CD14-positive monocyte (primary cell): ENCODE results near the gene MYOM1. TPM values are rescaled to one million over a fixed set of nuclear protein-coding genes. Genes with fewer than 3 reads are reported as not detected.

Source experiments
- DNase-seq, 3 donors: peaks; one replicate each; pipeline ENCODE4 v3.0.0-alpha.2; 2011 to 2022
- H2AFZ ChIP-seq: 2 replicates; pipeline ENCODE4 v1.6.0; 2012; ENCODE audit warnings: mild to moderate bottlenecking, low read depth, low read length, inconsistent platforms; ENCODE audit not compliant: insufficient read depth, poor library complexity, severe bottlenecking
- H3K27ac ChIP-seq, 2 donors: 1 replicate in 1 of 2; 2 replicates in 1 of 2; pipeline ENCODE4 v1.5.1; 2012 to 2013; ENCODE audit warnings: low read length in 2 of 2, control low read depth in 1 of 2, inconsistent platforms in 1 of 2, low read depth in 1 of 2, mild to moderate bottlenecking in 1 of 2
- H3K27me3 ChIP-seq, 2 donors: one replicate each; pipeline versions ENCODE4 v1.6.0 to v1.6.1; 2011 to 2013; ENCODE audit warnings: low read length in 2 of 2; ENCODE audit not compliant: control insufficient read depth in 2 of 2, insufficient read depth in 2 of 2
- H3K36me3 ChIP-seq, 2 donors: replicated peaks in 1 of 2; 1 replicate in 1 of 2; 2 replicates in 1 of 2; pipeline versions ENCODE4 v1.5.1 to v1.6.1; 2012 to 2013; ENCODE audit warnings: low read length in 2 of 2, control low read depth in 1 of 2, inconsistent platforms in 1 of 2, mild to moderate bottlenecking in 1 of 2; ENCODE audit not compliant: insufficient read depth in 2 of 2, control insufficient read depth in 1 of 2
- H3K4me1 ChIP-seq, 2 donors: 1 replicate in 1 of 2; 2 replicates in 1 of 2; pipeline versions ENCODE4 v1.5.1 to v1.6.1; 2012 to 2013; ENCODE audit warnings: low read length in 2 of 2, control low read depth in 1 of 2, inconsistent platforms in 1 of 2, mild to moderate bottlenecking in 1 of 2, moderate library complexity in 1 of 2; ENCODE audit not compliant: insufficient read depth in 2 of 2, control insufficient read depth in 1 of 2
- H3K4me2 ChIP-seq: replicated peaks from 2 replicates; pipeline ENCODE3; 2012; ENCODE audit warnings: low read length, moderate library complexity, mild to moderate bottlenecking; ENCODE audit not compliant: poor library complexity, severe bottlenecking; ENCODE audit errors: extremely low read depth
- H3K4me3 ChIP-seq, 3 experiments: fragments of 200-600 bp in 1 of 3; sonication (generic) in 1 of 3; replicated peaks in 1 of 3; 1 replicate in 2 of 3; 2 replicates in 1 of 3; pipeline ENCODE4 v1.5.1; 2011 to 2013; ENCODE audit warnings: low read length in 3 of 3, mild to moderate bottlenecking in 3 of 3, control low read depth in 2 of 3, low read depth in 2 of 3, inconsistent platforms in 1 of 3, moderate library complexity in 1 of 3
- H3K79me2 ChIP-seq: 2 replicates; pipeline ENCODE4 v1.6.0; 2012; ENCODE audit warnings: mild to moderate bottlenecking, control low read depth, inconsistent platforms, low read length, moderate library complexity; ENCODE audit not compliant: insufficient read depth
- H3K9ac ChIP-seq: 2 replicates; pipeline ENCODE4 v1.6.0; 2017; ENCODE audit warnings: low read length, mild to moderate bottlenecking; ENCODE audit not compliant: insufficient read depth, poor library complexity, severe bottlenecking
- H3K9me3 ChIP-seq, 2 donors: replicated peaks in 1 of 2; 1 replicate in 1 of 2; 2 replicates in 1 of 2; pipeline versions ENCODE4 v1.5.1 to v1.6.1; 2012 to 2013; ENCODE audit warnings: low read length in 2 of 2, control low read depth in 1 of 2; ENCODE audit not compliant: control insufficient read depth in 1 of 2, insufficient read depth in 1 of 2
- H4K20me1 ChIP-seq: 2 replicates; pipeline ENCODE4 v1.6.0; 2012; ENCODE audit warnings: mild to moderate bottlenecking, low read length, control low read depth, moderate library complexity; ENCODE audit not compliant: insufficient read depth
- H3K27ac Mint-ChIP-seq, 7 donors: one replicate each; pipeline ENCODE4 v1.8.0; 2020; ENCODE audit warnings: mild to moderate bottlenecking in 7 of 7, mixed read lengths in 7 of 7, moderate library complexity in 6 of 7, inconsistent platforms in 2 of 7
- H3K27me3 Mint-ChIP-seq, 3 donors: one replicate each; pipeline ENCODE4 v1.8.0; 2021 to 2022; ENCODE audit warnings: low read depth in 3 of 3, mild to moderate bottlenecking in 3 of 3, mixed read lengths in 3 of 3, moderate library complexity in 3 of 3, inconsistent platforms in 1 of 3
- H3K36me3 Mint-ChIP-seq, 2 donors: one replicate each; pipeline ENCODE4 v1.8.0; 2020; ENCODE audit warnings: mixed read lengths in 2 of 2, inconsistent platforms in 1 of 2, mild to moderate bottlenecking in 1 of 2
- H3K4me1 Mint-ChIP-seq: one replicate; pipeline ENCODE4 v1.8.0; 2020; ENCODE audit warnings: mild to moderate bottlenecking, mixed read lengths
- H3K4me3 Mint-ChIP-seq, 2 donors: one replicate each; pipeline ENCODE4 v1.8.0; 2020; ENCODE audit warnings: mild to moderate bottlenecking in 2 of 2, mixed read lengths in 2 of 2, moderate library complexity in 1 of 2
- H3K9me3 Mint-ChIP-seq, 7 donors: one replicate each; pipeline ENCODE4 v1.8.0; 2020 to 2022; ENCODE audit warnings: mixed read lengths in 7 of 7, mild to moderate bottlenecking in 6 of 7, moderate library complexity in 6 of 7, inconsistent platforms in 2 of 7
- CTCF ChIP-seq: fragments of 200-600 bp; IDR thresholded peaks from one replicate; pipeline ENCODE4 v1.8.0; 2022; ENCODE audit warnings: antibody characterized with exemption, mild to moderate bottlenecking
- WGBS: methylation state at CpG from one replicate; pipeline ENCODE4 v1.1.5; 2013; ENCODE audit warnings: missing lambda C conversion rate; ENCODE audit not compliant: insufficient coverage; 5-methylcytosine and 5-hydroxymethylcytosine counted together
- intact Hi-C, 2 donors: fragments of 100-400 bp; cut with micrococcal nuclease; formaldehyde crosslinking; loops; one replicate each; pipeline versions ENCODE4 v1.15.0 to v1.15.1; 2023
- polyA plus RNA-seq, 3 donors: library from polyadenylated mRNA; depleted of rRNA in 1 of 3; unstranded in 2 of 3; stranded (reverse) in 1 of 3; fragments of 300-500 nt in 2 of 3; fragments of >200 nt in 1 of 3; fragmentation: Illumina TruSeq in 2 of 3; gene quantifications; 1 replicate in 2 of 3; 2 replicates in 1 of 3; pipeline ENCODE4 v1.2.3, GENCODE V29; 2012 to 2021

MYOM1 gene
- polyA plus RNA-seq, 3 donors: 0.05 to 0.95 (median 0.22) TPM

- Histone ChIP-seq H3K4me2 (no peak overlapping the region), H3K79me2 (peaks cover 91% of the 10 kb centered on the region), H3K4me3 (no peak overlapping the region), H3K27ac (peak overlapping the region in 1 of 2 donors; percentile 66), H3K9ac (no peak overlapping the region), H3K27me3 (no peaks in the 10 kb centered on the region), H3K36me3 (peaks cover 55 to 58% of the 10 kb centered on the region in 2 donors), H3K4me1 (peaks cover 35 to 56% of the 10 kb centered on the region in 2 donors), H2AFZ (no peak overlapping the region), H3K9me3 (no peaks in the 10 kb centered on the region), H4K20me1 (peaks cover 94% of the 10 kb centered on the region)
- TF ChIP-seq CTCF: no peak
- Mint-ChIP-seq H3K4me1 (peaks cover 57% of the 10 kb centered on the region), H3K4me3 (no peak overlapping the region), H3K9me3 (no peaks in the 10 kb centered on the region), H3K36me3 (peaks cover 53 to 64% of the 10 kb centered on the region in 2 donors), H3K27ac (peak overlapping the region in 2 of 7 donors; percentile 4 to 73), H3K27me3 (peaks cover 0 to 2% (median 0%) of the 10 kb centered on the region in 3 donors)
- intact Hi-C loops: no loop called here
- no CpG with 5 or more reads among the region's 1 CpG for WGBS
- DNase-seq: no peak
Measured at GRCh38 chr18:3252843-3253242, 33.1 kb upstream of the MYOM1 start.

- Mint-ChIP-seq H3K9me3 (peaks cover 0 to 2% (median 0%) of the 10 kb centered on the region in 7 donors), H3K27ac (peak overlapping the region in 1 of 7 donors; percentile 54), H3K4me3 (no peak overlapping the region), H3K27me3 (peaks cover 0 to 2% (median 0%) of the 10 kb centered on the region in 3 donors), H3K36me3 (peaks cover 43 to 54% of the 10 kb centered on the region in 2 donors), H3K4me1 (peaks cover 54% of the 10 kb centered on the region)
- no peaks in the 10 kb centered on the region for H3K9me3 ChIP-seq
- peaks cover 46 to 48% of the 10 kb centered on the region in 2 donors for H3K36me3 ChIP-seq
- TF ChIP-seq CTCF: no peak
- peaks cover 88% of the 10 kb centered on the region for H4K20me1 ChIP-seq
- no peak overlapping the region for H3K9ac ChIP-seq
- no peak overlapping the region for H3K4me3 ChIP-seq
- DNase-seq: no peak
- peaks cover 32 to 53% of the 10 kb centered on the region in 2 donors for H3K4me1 ChIP-seq
- no CpG with 5 or more reads among the region's 3 CpGs for WGBS
- H3K79me2 ChIP-seq: peaks cover 96% of the 10 kb centered on the region
- no peaks in the 10 kb centered on the region for H3K27me3 ChIP-seq
- no peak overlapping the region for H3K4me2 ChIP-seq
- intact Hi-C loops: no loop called here
- no peak overlapping the region for H2AFZ ChIP-seq
- peak overlapping the region in 1 of 2 donors; percentile 45 for H3K27ac ChIP-seq
Measured at GRCh38 chr18:3251963-3252277, 32.2 kb upstream of the MYOM1 start.
